ENCODE results near the gene LRFN2. TPM values are rescaled to one million over a fixed set of nuclear protein-coding genes. Genes with fewer than 3 reads are reported as not detected.

LRFN2 gene
- total and polyA plus RNA-seq, 4 donors: 0.01 to 0.06 TPM; not detected in 2

GRCh38 chr6:40377173-40377806 is 209.9 kb downstream of the LRFN2 start:
- WGBS, 2 donors: 92 to 99% methylated on average over 2 of the region's 2 CpGs
- ATAC-seq (ENCODE audit: insufficient read depth, low FRiP score): no peak

DNA sequence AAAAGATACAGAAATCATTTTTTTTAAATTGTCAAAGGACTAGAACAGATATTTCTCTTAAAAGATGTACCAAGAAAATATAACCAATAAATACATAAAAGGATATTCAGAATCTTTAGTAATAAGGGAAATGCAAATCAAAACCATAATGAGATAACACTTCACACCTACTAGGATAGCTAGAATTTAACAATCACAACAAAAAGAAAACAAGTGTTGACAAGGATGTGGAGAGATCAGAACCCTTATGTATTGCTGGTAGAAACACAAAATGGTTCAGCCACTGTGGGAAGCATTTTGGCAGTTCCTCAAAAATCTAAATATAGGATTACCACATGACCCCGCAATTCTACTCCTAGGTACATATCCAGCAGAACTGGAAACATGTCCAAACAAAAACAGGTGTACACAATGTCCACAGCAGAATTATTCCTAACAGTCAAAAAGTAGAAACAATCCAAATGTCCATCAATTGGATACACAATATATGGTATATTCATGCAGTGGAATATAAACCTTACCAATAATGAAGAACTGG is 211.0 kb downstream of the LRFN2 start:
- Histone ChIP-seq H3K36me3 (ENCODE audit: control insufficient read depth in 4 of 4, insufficient read depth in 4 of 4, low read length in 4 of 4) (no peaks in the 10 kb centered on the region), H3K4me1 (ENCODE audit: control insufficient read depth in 5 of 5, insufficient read depth in 5 of 5, low read length in 5 of 5) (no peaks in the 10 kb centered on the region), H3K27me3 (ENCODE audit: control insufficient read depth in 3 of 3, insufficient read depth in 3 of 3, low read length in 2 of 3) (peaks cover 0 to 2% (median 0%) of the 10 kb centered on the region in 3 donors), H3K4me3 (no peak overlapping the region), H3K9ac (ENCODE audit: insufficient read depth in 1 of 2, low read length in 2 of 2) (no peak overlapping the region), H3K27ac (ENCODE audit: low read depth in 1 of 2, low read length in 1 of 2) (no peak overlapping the region), H3K9me3 (ENCODE audit: control insufficient read depth in 4 of 4, insufficient read depth in 3 of 4, low read length in 3 of 4) (peaks cover 0 to 3% (median 0%) of the 10 kb centered on the region in 4 donors)
- ATAC-seq (ENCODE audit: insufficient read depth, low FRiP score) (no peak), DNase-seq (no peak)
- 71 to 76% methylated on average over 1 of the region's 1 CpG for WGBS, 2 donors
- TF ChIP-seq CTCF (IDR thresholded peaks at IDR 0.05; ENCODE audit: control extremely low read depth, extremely low read depth): no peak

More at GRCh38 chr6:40377173-40377806, 209.9 kb downstream of the LRFN2 start:
- Histone ChIP-seq H3K27ac (ENCODE audit: low read depth in 1 of 2, low read length in 1 of 2) (no peak overlapping the region), H3K4me1 (ENCODE audit: control insufficient read depth in 5 of 5, insufficient read depth in 5 of 5, low read length in 5 of 5) (no peaks in the 10 kb centered on the region), H3K27me3 (ENCODE audit: control insufficient read depth in 3 of 3, insufficient read depth in 3 of 3, low read length in 2 of 3) (peaks cover 0 to 2% (median 0%) of the 10 kb centered on the region in 3 donors), H3K9me3 (ENCODE audit: control insufficient read depth in 4 of 4, insufficient read depth in 3 of 4, low read length in 3 of 4) (peaks cover 0 to 2% (median under 1%) of the 10 kb centered on the region in 4 donors), H3K9ac (ENCODE audit: insufficient read depth in 1 of 2, low read length in 2 of 2) (no peak overlapping the region), H3K36me3 (ENCODE audit: control insufficient read depth in 4 of 4, insufficient read depth in 4 of 4, low read length in 4 of 4) (no peaks in the 10 kb centered on the region), H3K4me3 (no peak overlapping the region)
- no peak for DNase-seq
- TF ChIP-seq CTCF (IDR thresholded peaks at IDR 0.05; ENCODE audit: control extremely low read depth, extremely low read depth): no peak

GRCh38 chr6:40373267-40373666 is 213.9 kb downstream of the LRFN2 start:
- no peak for ATAC-seq (ENCODE audit: insufficient read depth, low FRiP score)
- H3K4me3 ChIP-seq: no peak overlapping the region
- no peaks in the 10 kb centered on the region for H3K4me1 ChIP-seq (ENCODE audit: control insufficient read depth in 5 of 5, insufficient read depth in 5 of 5, low read length in 5 of 5)
- H3K36me3 ChIP-seq (ENCODE audit: control insufficient read depth in 4 of 4, insufficient read depth in 4 of 4, low read length in 4 of 4): no peaks in the 10 kb centered on the region
- no peak for DNase-seq
- peaks cover 0 to 3% (median 0%) of the 10 kb centered on the region in 4 donors for H3K9me3 ChIP-seq (ENCODE audit: control insufficient read depth in 4 of 4, insufficient read depth in 3 of 4, low read length in 3 of 4)
- H3K27ac ChIP-seq (ENCODE audit: low read depth in 1 of 2, low read length in 1 of 2): no peak overlapping the region
- no peak for TF ChIP-seq CTCF (IDR thresholded peaks at IDR 0.05; ENCODE audit: control extremely low read depth, extremely low read depth)
- no peak overlapping the region for H3K9ac ChIP-seq (ENCODE audit: insufficient read depth in 1 of 2, low read length in 2 of 2)
- peaks cover 0 to 2% (median 0%) of the 10 kb centered on the region in 3 donors for H3K27me3 ChIP-seq (ENCODE audit: control insufficient read depth in 3 of 3, insufficient read depth in 3 of 3, low read length in 2 of 3)

Data from lung (tissue), 12 donors.